Activated CD4-positive, CD25-positive, alpha-beta regulatory T cell treated with anti-CD3 and anti-CD28 coated beads, Interleukin-2, amount 50 U/mL, for 16 hours (primary cell): Measurements from ENCODE around the gene OR5AK2.
"Not testable (repeated sequence)": the region's sequence is repeated elsewhere in the genome, so short reads cannot be mapped to it uniquely, and the experiment has no call there.

Experiments used
- DNase-seq: peaks from one replicate; pipeline ENCODE4 v3.0.0-alpha.2; 2020; ENCODE audit warnings: low read depth, low spot score

Gene OR5AK2

GRCh38 chr11:56988614-56989013, at the start of gene OR5AK2:
TSS of gene OR5AK2 (plus strand) at chr11:56988914. CDS start at chr11:56988914, 0 bp downstream.
- DNase-seq = no peak

- not testable (repeated sequence) for DNase-seq
Measured at GRCh38 chr11:56945526-56945925, 43.2 kb upstream of the OR5AK2 start.

- DNase-seq = no peak
Measured at GRCh38 chr11:56948991-56949515, 39.7 kb upstream of the OR5AK2 start.

GRCh38 chr11:56950510-56950909, 38.2 kb upstream of the OR5AK2 start:
- no peak for DNase-seq

GRCh38 chr11:56953907-56954306, 34.8 kb upstream of the OR5AK2 start:
- DNase-seq = not testable (repeated sequence)

- DNase-seq = no peak
Measured at GRCh38 chr11:56961609-56962008, 27.1 kb upstream of the OR5AK2 start.

GRCh38 chr11:56967726-56968125, 21.0 kb upstream of the OR5AK2 start:
- no peak for DNase-seq

GRCh38 chr11:56968524-56968923, 20.2 kb upstream of the OR5AK2 start:
- DNase-seq = no peak

GRCh38 chr11:56977314-56977713, 11.4 kb upstream of the OR5AK2 start:
- no peak for DNase-seq

- no peak for DNase-seq
Measured at GRCh38 chr11:56990702-56991101, 2.0 kb downstream of the OR5AK2 start.

- DNase-seq = no peak
Measured at GRCh38 chr11:56994532-56994931, 5.8 kb downstream of the OR5AK2 start.

GRCh38 chr11:57001674-57002401, 13.1 kb downstream of the OR5AK2 start:
- DNase-seq = no peak

GRCh38 chr11:57008373-57008772, 19.7 kb downstream of the OR5AK2 start:
- no peak for DNase-seq

GRCh38 chr11:57015679-57016078, 27.0 kb downstream of the OR5AK2 start:
- DNase-seq = no peak

- DNase-seq = no peak
Measured at GRCh38 chr11:57031556-57031955, 42.8 kb downstream of the OR5AK2 start.
